GM12878 (cell line): ENCODE measurements around the gene ST3GAL5. TPM values are rescaled to one million over a fixed set of nuclear protein-coding genes. Genes with fewer than 3 reads are reported as not detected.

Experiments used
- ATAC-seq: fragments of 200-7000 bp; cut with Tn5 transposase; 3 replicates; pipeline ENCODE4 v1.9.1; 2020; ENCODE audit warnings: mild to moderate bottlenecking, moderate library complexity
- BruUV-seq: library from RNA; stranded (reverse); fragments of 400-500 nt; replicated peaks from 2 replicates; lab custom pipeline; 2021; lab: Mats Ljungman, UMichigan
- CTCF ChIA-PET: fragments of 300-600 bp; sonication (Branson Sonifier 250); formaldehyde crosslinking; extraction: SDS; loops from one replicate; lab custom pipeline; 2021; ENCODE audit warnings: inconsistent platforms; lab: Yijun Ruan, JAX
- POLR2A ChIA-PET: fragments of 350-600 bp; formaldehyde crosslinking; extraction: SDS; loops from one replicate; lab custom pipeline; 2021; ENCODE audit warnings: inconsistent platforms; lab: Charles Lee
- RAD21 ChIA-PET: fragments of 300-600 bp; sonication (Branson Sonifier 250); formaldehyde crosslinking; loops from one replicate; lab custom pipeline; 2023; ENCODE audit warnings: antibody characterized with exemption; ENCODE audit not compliant: unreplicated experiment; lab: Charles Lee
- SMC1A ChIA-PET: fragments of 300-600 bp; sonication (Branson Sonifier 250); formaldehyde crosslinking; loops from one replicate; lab custom pipeline; 2023; ENCODE audit not compliant: unreplicated experiment, uncharacterized antibody; lab: Charles Lee
- DNase-seq: peaks from one replicate; pipeline ENCODE4 v3.0.0-alpha.2; 2011; ENCODE audit warnings: low read depth, low spot score
- FAIRE-seq: peaks from 3 replicates; lab custom pipeline; 2011; peaks lifted over from hg19 to GRCh38; lab: Jason Lieb, UNC
- H2AFZ ChIP-seq: 2 replicates; pipeline ENCODE4 v1.6.0; 2011; ENCODE audit warnings: low read depth, low read length, control low read depth; ENCODE audit not compliant: control insufficient read depth
- H3K27ac ChIP-seq: 2 replicates; pipeline ENCODE4 v1.5.1; 2011; ENCODE audit warnings: control low read depth; ENCODE audit not compliant: control insufficient read depth, insufficient read depth
- H3K27me3 ChIP-seq, 2 experiments: replicated peaks in 1 of 2; 2 replicates each; pipeline versions ENCODE4 v1.6.0 to v1.6.1; 2011; ENCODE audit warnings: low read length in 1 of 2; ENCODE audit not compliant: control insufficient read depth in 2 of 2, insufficient read depth in 2 of 2
- H3K36me3 ChIP-seq, 2 experiments: 2 replicates each; pipeline ENCODE4 v1.5.1; 2011; ENCODE audit warnings: low read length in 1 of 2; ENCODE audit not compliant: control insufficient read depth in 2 of 2, insufficient read depth in 2 of 2
- H3K4me1 ChIP-seq: 2 replicates; pipeline ENCODE4 v1.6.1; 2011; ENCODE audit warnings: mild to moderate bottlenecking, low read length, moderate library complexity, mixed read lengths; ENCODE audit not compliant: control insufficient read depth, insufficient read depth
- H3K4me2 ChIP-seq: 2 replicates; pipeline ENCODE4 v1.6.0; 2011; ENCODE audit warnings: control low read depth; ENCODE audit not compliant: control insufficient read depth, insufficient read depth
- H3K4me3 ChIP-seq: fragments of 200-600 bp; sonication (generic); 2 replicates; pipeline ENCODE4 v1.5.1; 2016
- H3K79me2 ChIP-seq: 2 replicates; pipeline ENCODE4 v1.6.0; 2011; ENCODE audit warnings: low read length; ENCODE audit not compliant: control insufficient read depth, insufficient read depth
- H3K9ac ChIP-seq: 2 replicates; pipeline ENCODE4 v1.8.0; 2011; ENCODE audit warnings: low read length, control low read depth, mixed read lengths; ENCODE audit not compliant: control insufficient read depth, insufficient read depth
- H3K9me3 ChIP-seq: replicated peaks from 3 replicates; pipeline ENCODE4 v1.5.1; 2011; ENCODE audit warnings: mild to moderate bottlenecking, low read length; ENCODE audit not compliant: control insufficient read depth, insufficient read depth
- H4K20me1 ChIP-seq: 2 replicates; pipeline ENCODE4 v1.6.0; 2011; ENCODE audit not compliant: control insufficient read depth, insufficient read depth
- CEBPB ChIP-seq, 2 experiments: fragments of 150-350 bp in 1 of 2; IDR thresholded peaks; 2 replicates each; pipeline ENCODE4 v1.6.1; 2012 to 2014; ENCODE audit warnings: low read depth in 2 of 2, low read length in 2 of 2, borderline replicate concordance in 1 of 2, inconsistent platforms in 1 of 2
- ETV6 ChIP-seq, 2 experiments: fragments of 450-650 bp in 1 of 2; IDR thresholded peaks in 1 of 2; conservative IDR thresholded peaks in 1 of 2; 2 replicates each; pipeline ENCODE4 v1.6.1; 2014; ENCODE audit warnings: antibody characterized with exemption in 1 of 2, borderline replicate concordance in 1 of 2, low read depth in 1 of 2, mild to moderate bottlenecking in 1 of 2, moderate library complexity in 1 of 2
- IKZF1 ChIP-seq: fragments of 450-650 bp; conservative IDR thresholded peaks from 2 replicates; pipeline ENCODE4 v1.6.1; 2017; ENCODE audit warnings: antibody characterized with exemption, mild to moderate bottlenecking
- IRF4 ChIP-seq: IDR thresholded peaks from 2 replicates; pipeline ENCODE4 v1.6.1; 2011; ENCODE audit warnings: low read depth, low read length
- POU2F2 ChIP-seq: IDR thresholded peaks from 3 replicates; pipeline ENCODE4 v1.6.1; 2011; ENCODE audit warnings: low read depth, mild to moderate bottlenecking, low read length, borderline replicate concordance
- RB1 ChIP-seq: fragments of 450-650 bp; formaldehyde crosslinking; IDR thresholded peaks from 2 replicates; pipeline ENCODE4 v1.6.1; 2017; ENCODE audit warnings: mild to moderate bottlenecking, borderline replicate concordance
- RCOR1 ChIP-seq: conservative IDR thresholded peaks from 2 replicates; pipeline ENCODE4 v1.6.1; 2012; ENCODE audit warnings: low read depth, low read length, improper control_type of control experiment
- RUNX3 ChIP-seq: IDR thresholded peaks from 2 replicates; pipeline ENCODE4 v1.6.1; 2012; ENCODE audit warnings: low read length, inconsistent platforms
- SMARCA5 ChIP-seq: fragments of 450-650 bp; IDR thresholded peaks from 2 replicates; pipeline ENCODE4 v1.6.1; 2017; ENCODE audit warnings: mild to moderate bottlenecking
- SRF ChIP-seq, 2 experiments: IDR thresholded peaks; 2 replicates each; pipeline ENCODE4 v1.6.1; 2011; ENCODE audit warnings: low read depth in 2 of 2, low read length in 2 of 2, mild to moderate bottlenecking in 1 of 2, moderate library complexity in 1 of 2
- TCF3 ChIP-seq: IDR thresholded peaks from 2 replicates; pipeline ENCODE4 v1.6.1; 2012; ENCODE audit warnings: low read depth, mild to moderate bottlenecking, low read length, borderline replicate concordance; ENCODE audit not compliant: insufficient read depth
- TCF7 ChIP-seq: IDR thresholded peaks from 2 replicates; pipeline ENCODE4 v1.6.1; 2014; ENCODE audit warnings: antibody characterized with exemption, borderline replicate concordance
- WGBS: methylation state at CpG from one replicate; pipeline ENCODE4 v1.1.6; 2016; ENCODE audit warnings: low lambda C conversion rate; ENCODE audit not compliant: insufficient replicate concordance, insufficient coverage; ENCODE audit errors: missing lambda C conversion rate; 5-methylcytosine and 5-hydroxymethylcytosine counted together
- in situ Hi-C: fragments of 300-500 bp; cut with MboI; formaldehyde crosslinking; loops from 9 replicates; pipeline ENCODE4 v1.14.3; 2018; ENCODE audit warnings: mixed read lengths
- intact Hi-C: fragments of 100-400 bp; cut with micrococcal nuclease; formaldehyde crosslinking; loops from one replicate; pipeline ENCODE4 v1.14.2; 2022; ENCODE audit not compliant: unreplicated experiment
- polyA plus RNA-seq, 11 experiments: library from polyadenylated mRNA; depleted of rRNA in 4 of 11; unstranded in 6 of 11; stranded (reverse) in 5 of 11; fragments of >200 nt; fragmentation: Nextera tagmentation in 4 of 11; fragmentation: Illumina TruSeq in 1 of 11; extraction: Ambion mirVana in 4 of 11; extraction: Trizol in 1 of 11; gene quantifications; 1 replicate in 1 of 11; 2 replicates in 10 of 11; pipeline versions ENCODE4 v1.2.1 to v1.2.3, GENCODE V29; 2011 to 2016; ENCODE audit warnings: inconsistent platforms in 2 of 11, missing spikeins in 2 of 11, low read depth in 1 of 11
- total RNA-seq, 4 experiments: library from RNA; depleted of rRNA in 3 of 4; stranded (reverse); fragments of >200 nt in 3 of 4; fragmentation: Illumina TruSeq in 1 of 4; extraction: Trizol in 1 of 4; gene quantifications; 2 replicates each; pipeline versions ENCODE4 v1.2.1 to v1.2.3, GENCODE V29; 2013 to 2021
- TF ChIP-seq, protein P1 (sequence below): fragments of 450-650 bp; IDR thresholded peaks from 2 replicates; pipeline ENCODE4 v1.6.1; 2016; ENCODE audit warnings: mild to moderate bottlenecking
- TF ChIP-seq, protein P2 (sequence below): fragments of 150-350 bp; IDR thresholded peaks from 2 replicates; pipeline ENCODE4 v1.6.1; 2014; ENCODE audit warnings: mild to moderate bottlenecking, low read depth, low read length
- TF ChIP-seq, protein P3 (sequence below): fragments of 450-650 bp; IDR thresholded peaks from 2 replicates; pipeline ENCODE4 v1.6.1; 2017; ENCODE audit warnings: antibody characterized with exemption, mild to moderate bottlenecking, moderate library complexity
- TF ChIP-seq, protein P4 (sequence below): fragments of 450-650 bp; IDR thresholded peaks from 2 replicates; pipeline ENCODE4 v1.6.1; 2016; ENCODE audit warnings: mild to moderate bottlenecking

The ST3GAL5 gene
- total and polyA plus RNA-seq, 10 of the 15 experiments (the other 5 are each of a cell fraction or from before 2014, with no cell fraction given), result 5.2 to 60.9 (median 10.2) TPM

- Histone ChIP-seq H3K79me2 (no peaks in the 10 kb centered on the region), H3K4me2 (no peak overlapping the region), H3K9me3 (peaks cover 2% of the 10 kb centered on the region; the same call in 2 of the 3 replicates), H2AFZ (no peak overlapping the region), H4K20me1 (no peaks in the 10 kb centered on the region), H3K27ac (no peak overlapping the region), H3K4me3 (no peak overlapping the region), H3K27me3 (no peaks in the 10 kb centered on the region), H3K4me1 (no peaks in the 10 kb centered on the region), H3K36me3 (no peaks in the 10 kb centered on the region), H3K9ac (no peak overlapping the region)
- SMC1A ChIA-PET, result interaction anchor here (0.9 to 14.7 kb wide), 15 partner anchors 12 to 362 kb away, joined by 3 to 286 read pairs (median 6); partner anchors contain the start of genes POLR1A, PTCD3 and ST3GAL5
- ATAC-seq (peak; percentile 76), DNase-seq (no peak), FAIRE-seq (no peak)
- BruUV-seq, result no TSS peak
- CTCF ChIA-PET, result interaction anchor here (0.7 to 18.4 kb wide), 17 partner anchors 8 to 248 kb away, joined by 3 to 458 read pairs (median 5); partner anchors contain the start of gene ST3GAL5
- intact Hi-C loops, result loop anchor here (2.0 to 5.0 kb wide), 3 partner anchors 21 to 161 kb away; no protein-coding TSS in a partner anchor
- RAD21 ChIA-PET, result interaction anchor here (0.9 to 10.5 kb wide), 10 partner anchors 11 to 247 kb away, joined by 3 to 259 read pairs (median 8); partner anchors contain the start of gene ST3GAL5
- in situ Hi-C loops, result no loop called here
- POLR2A ChIA-PET, result interaction anchor here (0.6 to 2.5 kb wide), 5 partner anchors 28 to 415 kb away, joined by 3 to 11 read pairs (median 4); no protein-coding TSS in a partner anchor
- WGBS, result 0% methylated on average over 2 of the region's 2 CpGs
- TF ChIP-seq, protein P1, sequence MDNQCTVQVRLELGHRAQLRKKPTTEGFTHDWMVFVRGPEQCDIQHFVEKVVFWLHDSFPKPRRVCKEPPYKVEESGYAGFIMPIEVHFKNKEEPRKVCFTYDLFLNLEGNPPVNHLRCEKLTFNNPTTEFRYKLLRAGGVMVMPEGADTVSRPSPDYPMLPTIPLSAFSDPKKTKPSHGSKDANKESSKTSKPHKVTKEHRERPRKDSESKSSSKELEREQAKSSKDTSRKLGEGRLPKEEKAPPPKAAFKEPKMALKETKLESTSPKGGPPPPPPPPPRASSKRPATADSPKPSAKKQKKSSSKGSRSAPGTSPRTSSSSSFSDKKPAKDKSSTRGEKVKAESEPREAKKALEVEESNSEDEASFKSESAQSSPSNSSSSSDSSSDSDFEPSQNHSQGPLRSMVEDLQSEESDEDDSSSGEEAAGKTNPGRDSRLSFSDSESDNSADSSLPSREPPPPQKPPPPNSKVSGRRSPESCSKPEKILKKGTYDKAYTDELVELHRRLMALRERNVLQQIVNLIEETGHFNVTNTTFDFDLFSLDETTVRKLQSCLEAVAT, result no peak
- no peak for TF ChIP-seq SRF (IDR thresholded peaks at IDR 0.05; ENCODE audit: low read depth in 2 of 2, low read length in 2 of 2)
- TF ChIP-seq TCF7, result peak; percentile 88
- TF ChIP-seq RCOR1, result no peak
- no peak for TF ChIP-seq POU2F2
- TF ChIP-seq SMARCA5, result no peak
- no peak for TF ChIP-seq RB1
- TF ChIP-seq CEBPB (IDR thresholded peaks at IDR 0.05; ENCODE audit: borderline replicate concordance in 1 of 2, low read depth in 2 of 2, low read length in 2 of 2), result no peak
- TF ChIP-seq, protein P2, sequence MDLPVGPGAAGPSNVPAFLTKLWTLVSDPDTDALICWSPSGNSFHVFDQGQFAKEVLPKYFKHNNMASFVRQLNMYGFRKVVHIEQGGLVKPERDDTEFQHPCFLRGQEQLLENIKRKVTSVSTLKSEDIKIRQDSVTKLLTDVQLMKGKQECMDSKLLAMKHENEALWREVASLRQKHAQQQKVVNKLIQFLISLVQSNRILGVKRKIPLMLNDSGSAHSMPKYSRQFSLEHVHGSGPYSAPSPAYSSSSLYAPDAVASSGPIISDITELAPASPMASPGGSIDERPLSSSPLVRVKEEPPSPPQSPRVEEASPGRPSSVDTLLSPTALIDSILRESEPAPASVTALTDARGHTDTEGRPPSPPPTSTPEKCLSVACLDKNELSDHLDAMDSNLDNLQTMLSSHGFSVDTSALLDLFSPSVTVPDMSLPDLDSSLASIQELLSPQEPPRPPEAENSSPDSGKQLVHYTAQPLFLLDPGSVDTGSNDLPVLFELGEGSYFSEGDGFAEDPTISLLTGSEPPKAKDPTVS, result no peak
- TF ChIP-seq IRF4, result peak; percentile 52; the same call in 1 of the 2 replicates
- TF ChIP-seq, protein P3, sequence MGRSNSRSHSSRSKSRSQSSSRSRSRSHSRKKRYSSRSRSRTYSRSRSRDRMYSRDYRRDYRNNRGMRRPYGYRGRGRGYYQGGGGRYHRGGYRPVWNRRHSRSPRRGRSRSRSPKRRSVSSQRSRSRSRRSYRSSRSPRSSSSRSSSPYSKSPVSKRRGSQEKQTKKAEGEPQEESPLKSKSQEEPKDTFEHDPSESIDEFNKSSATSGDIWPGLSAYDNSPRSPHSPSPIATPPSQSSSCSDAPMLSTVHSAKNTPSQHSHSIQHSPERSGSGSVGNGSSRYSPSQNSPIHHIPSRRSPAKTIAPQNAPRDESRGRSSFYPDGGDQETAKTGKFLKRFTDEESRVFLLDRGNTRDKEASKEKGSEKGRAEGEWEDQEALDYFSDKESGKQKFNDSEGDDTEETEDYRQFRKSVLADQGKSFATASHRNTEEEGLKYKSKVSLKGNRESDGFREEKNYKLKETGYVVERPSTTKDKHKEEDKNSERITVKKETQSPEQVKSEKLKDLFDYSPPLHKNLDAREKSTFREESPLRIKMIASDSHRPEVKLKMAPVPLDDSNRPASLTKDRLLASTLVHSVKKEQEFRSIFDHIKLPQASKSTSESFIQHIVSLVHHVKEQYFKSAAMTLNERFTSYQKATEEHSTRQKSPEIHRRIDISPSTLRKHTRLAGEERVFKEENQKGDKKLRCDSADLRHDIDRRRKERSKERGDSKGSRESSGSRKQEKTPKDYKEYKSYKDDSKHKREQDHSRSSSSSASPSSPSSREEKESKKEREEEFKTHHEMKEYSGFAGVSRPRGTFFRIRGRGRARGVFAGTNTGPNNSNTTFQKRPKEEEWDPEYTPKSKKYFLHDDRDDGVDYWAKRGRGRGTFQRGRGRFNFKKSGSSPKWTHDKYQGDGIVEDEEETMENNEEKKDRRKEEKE, result no peak
- 0 out of 4 replicates have a peak, but pooled peaks of 1 of the 2 experiments have one; percentile 31 for TF ChIP-seq ETV6 (conservative IDR thresholded peaks at IDR 0.05 in 1 of 2, IDR thresholded peaks at IDR 0.05 in 1 of 2; ENCODE audit: borderline replicate concordance in 1 of 2, low read depth in 1 of 2)
- TF ChIP-seq RUNX3, result peak; percentile 77
- TF ChIP-seq TCF3, result no peak
- TF ChIP-seq IKZF1, result 0 out of 2 replicates have a peak, but pooled peaks have one; percentile 40
- TF ChIP-seq, protein P4, sequence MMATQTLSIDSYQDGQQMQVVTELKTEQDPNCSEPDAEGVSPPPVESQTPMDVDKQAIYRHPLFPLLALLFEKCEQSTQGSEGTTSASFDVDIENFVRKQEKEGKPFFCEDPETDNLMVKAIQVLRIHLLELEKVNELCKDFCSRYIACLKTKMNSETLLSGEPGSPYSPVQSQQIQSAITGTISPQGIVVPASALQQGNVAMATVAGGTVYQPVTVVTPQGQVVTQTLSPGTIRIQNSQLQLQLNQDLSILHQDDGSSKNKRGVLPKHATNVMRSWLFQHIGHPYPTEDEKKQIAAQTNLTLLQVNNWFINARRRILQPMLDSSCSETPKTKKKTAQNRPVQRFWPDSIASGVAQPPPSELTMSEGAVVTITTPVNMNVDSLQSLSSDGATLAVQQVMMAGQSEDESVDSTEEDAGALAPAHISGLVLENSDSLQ, result no peak
Measured at GRCh38 chr2:85831735-85832134, 57.1 kb downstream of the ST3GAL5 start.
